IMR-90 (cell line): ENCODE data around the gene TRMO. TPM values are rescaled to one million over a fixed set of nuclear protein-coding genes. Genes with fewer than 3 reads are reported as not detected.

ENCODE experiments used
- ATAC-seq: fragments of 200-7000 bp; cut with Tn5 transposase; 2 replicates; pipeline ENCODE4 v1.9.1; 2020; ENCODE audit warnings: low read depth, mild to moderate bottlenecking, moderate library complexity
- BruUV-seq: library from RNA; stranded (reverse); fragments of 400-500 nt; replicated peaks from 2 replicates; lab custom pipeline; 2021; lab: Mats Ljungman, UMichigan
- CTCF ChIA-PET: fragments of 300-600 bp; formaldehyde crosslinking; extraction: SDS; loops from one replicate; lab custom pipeline; 2021; ENCODE audit warnings: antibody characterized with exemption; lab: Yijun Ruan, JAX
- POLR2A ChIA-PET: fragments of 300-600 bp; sonication (Branson Sonifier 250); formaldehyde crosslinking; loops from one replicate; lab custom pipeline; 2022; ENCODE audit warnings: antibody characterized with exemption; ENCODE audit not compliant: unreplicated experiment; lab: Charles Lee
- DNase-seq: peaks from one replicate; pipeline ENCODE4 v3.0.0; 2013
- H2AFZ ChIP-seq: replicated peaks from 2 replicates; pipeline ENCODE3; 2013; ENCODE audit warnings: low read length, mild to moderate bottlenecking; ENCODE audit not compliant: poor library complexity
- H2AK5ac ChIP-seq: 2 replicates; pipeline ENCODE4 v1.6.1; 2013; ENCODE audit warnings: low read depth, low read length, inconsistent platforms
- H2AK9ac ChIP-seq: replicated peaks from 2 replicates; pipeline ENCODE3; 2013; ENCODE audit warnings: mild to moderate bottlenecking, low read depth, low read length, moderate library complexity; ENCODE audit not compliant: poor library complexity
- H2BK120ac ChIP-seq: 2 replicates; pipeline ENCODE4 v1.6.1; 2013; ENCODE audit warnings: low read depth, low read length, inconsistent platforms
- H2BK15ac ChIP-seq: 3 replicates; pipeline ENCODE4 v1.6.1; 2013; ENCODE audit warnings: low read depth, low read length, inconsistent platforms
- H2BK20ac ChIP-seq: 2 replicates; pipeline ENCODE4 v1.6.1; 2013; ENCODE audit warnings: low read depth, mild to moderate bottlenecking, inconsistent platforms, low read length, moderate library complexity
- H2BK5ac ChIP-seq: 2 replicates; pipeline ENCODE4 v1.6.1; 2013; ENCODE audit warnings: mild to moderate bottlenecking, low read depth, low read length, inconsistent platforms; ENCODE audit not compliant: poor library complexity, severe bottlenecking
- H3K14ac ChIP-seq: replicated peaks from 2 replicates; pipeline ENCODE4 v1.6.1; 2013; ENCODE audit warnings: low read depth, low read length, inconsistent platforms
- H3K18ac ChIP-seq: 2 replicates; pipeline ENCODE4 v1.6.1; 2013; ENCODE audit warnings: low read depth, low read length, control low read depth
- H3K23ac ChIP-seq: 2 replicates; pipeline ENCODE4 v1.6.1; 2013; ENCODE audit warnings: low read depth, low read length, inconsistent platforms
- H3K27ac ChIP-seq: 2 replicates; pipeline ENCODE4 v1.5.1; 2013; ENCODE audit warnings: mild to moderate bottlenecking, control low read depth, low read length; ENCODE audit not compliant: insufficient read depth
- H3K27me3 ChIP-seq: 2 replicates; pipeline ENCODE4 v1.6.1; 2013; ENCODE audit warnings: low read length; ENCODE audit not compliant: control insufficient read depth, insufficient read depth
- H3K36me3 ChIP-seq: 2 replicates; pipeline ENCODE4 v1.6.1; 2013; ENCODE audit warnings: low read length, mixed read lengths; ENCODE audit not compliant: control insufficient read depth, insufficient read depth
- H3K4ac ChIP-seq: 2 replicates; pipeline ENCODE4 v1.6.1; 2013; ENCODE audit warnings: low read depth, low read length, inconsistent platforms
- H3K4me1 ChIP-seq: 2 replicates; pipeline ENCODE4 v1.6.1; 2013; ENCODE audit warnings: low read length, mixed read lengths; ENCODE audit not compliant: control insufficient read depth, insufficient read depth
- H3K4me2 ChIP-seq: 2 replicates; pipeline ENCODE4 v1.6.1; 2013; ENCODE audit warnings: low read depth, mild to moderate bottlenecking, control low read depth, low read length, moderate library complexity
- H3K4me3 ChIP-seq: 2 replicates; pipeline ENCODE4 v1.5.1; 2013; ENCODE audit warnings: low read depth, mild to moderate bottlenecking, control low read depth, low read length, moderate library complexity; ENCODE audit not compliant: insufficient read depth
- H3K56ac ChIP-seq: 2 replicates; pipeline ENCODE4 v1.6.1; 2013; ENCODE audit warnings: low read length, inconsistent platforms; ENCODE audit not compliant: insufficient read depth; ENCODE audit errors: extremely low read depth
- H3K79me1 ChIP-seq, 2 experiments: 2 replicates each; pipeline ENCODE4 v1.6.1; 2013; ENCODE audit warnings: low read length in 2 of 2, inconsistent platforms in 1 of 2, low read depth in 1 of 2
- H3K9ac ChIP-seq: 2 replicates; pipeline ENCODE4 v1.6.1; 2013; ENCODE audit warnings: low read depth, low read length, control low read depth
- H3K9me1 ChIP-seq: 2 replicates; pipeline ENCODE4 v1.6.1; 2013; ENCODE audit warnings: low read length, inconsistent platforms; ENCODE audit not compliant: insufficient read depth
- H3K9me3 ChIP-seq: 2 replicates; pipeline ENCODE4 v1.6.1; 2013; ENCODE audit warnings: low read length; ENCODE audit not compliant: control insufficient read depth, insufficient read depth
- H4K20me1 ChIP-seq: 2 replicates; pipeline ENCODE4 v1.6.1; 2013; ENCODE audit warnings: low read length, inconsistent platforms; ENCODE audit not compliant: insufficient read depth
- H4K5ac ChIP-seq: 2 replicates; pipeline ENCODE4 v1.6.1; 2013; ENCODE audit warnings: mild to moderate bottlenecking, low read depth, low read length, control low read depth
- H4K8ac ChIP-seq, 2 experiments: 2 replicates each; pipeline ENCODE4 v1.6.1; 2013; ENCODE audit warnings: low read depth in 2 of 2, low read length in 2 of 2, control low read depth in 1 of 2, inconsistent platforms in 1 of 2
- H4K91ac ChIP-seq: 2 replicates; pipeline ENCODE4 v1.6.1; 2013; ENCODE audit warnings: low read depth, low read length, inconsistent platforms; ENCODE audit not compliant: insufficient read depth
- BHLHE40 ChIP-seq: fragments of 150-350 bp; IDR thresholded peaks from 2 replicates; pipeline ENCODE4 v1.6.1; 2016; ENCODE audit warnings: mild to moderate bottlenecking, low read depth, low read length
- CEBPB ChIP-seq: IDR thresholded peaks from 2 replicates; pipeline ENCODE4 v1.6.1; 2012; ENCODE audit warnings: low read depth, low read length, improper control_type of control experiment
- CHD1 ChIP-seq: IDR thresholded peaks from 2 replicates; pipeline ENCODE4 v1.6.1; 2012; ENCODE audit warnings: low read depth, low read length, improper control_type of control experiment
- CTCF ChIP-seq: conservative IDR thresholded peaks from 2 replicates; pipeline ENCODE4 v1.5.1; 2012; ENCODE audit warnings: mild to moderate bottlenecking, low read depth, low read length, improper control_type of control experiment
- FOS ChIP-seq: fragments of 150-350 bp; IDR thresholded peaks from 2 replicates; pipeline ENCODE4 v1.6.1; 2016; ENCODE audit warnings: low read depth, low read length
- MAZ ChIP-seq: IDR thresholded peaks from 2 replicates; pipeline ENCODE4 v1.6.1; 2012; ENCODE audit warnings: low read depth, mild to moderate bottlenecking, low read length, improper control_type of control experiment, moderate library complexity, borderline replicate concordance
- NFE2L2 ChIP-seq: fragments of 150-350 bp; IDR thresholded peaks from 2 replicates; pipeline ENCODE4 v1.6.1; 2016; ENCODE audit warnings: low read depth, mild to moderate bottlenecking, low read length
- RAD21 ChIP-seq: IDR thresholded peaks from 2 replicates; pipeline ENCODE4 v1.6.1; 2012; ENCODE audit warnings: low read length, improper control_type of control experiment
- RCOR1 ChIP-seq: IDR thresholded peaks from 2 replicates; pipeline ENCODE4 v1.6.1; 2012; ENCODE audit warnings: mild to moderate bottlenecking, low read length, improper control_type of control experiment; ENCODE audit not compliant: insufficient replicate concordance
- USF2 ChIP-seq: fragments of 150-350 bp; IDR thresholded peaks from 2 replicates; pipeline ENCODE4 v1.6.1; 2017; ENCODE audit warnings: mild to moderate bottlenecking, antibody characterized with exemption, low read length, low read depth
- WGBS, 2 experiments: methylation state at CpG; one replicate each; pipeline versions ENCODE4 v1.1.5 to v1.1.7; 2013; ENCODE audit warnings: missing lambda C conversion rate in 2 of 2; ENCODE audit not compliant: insufficient read length in 1 of 2; ENCODE audit errors: extremely low coverage in 2 of 2; 5-methylcytosine and 5-hydroxymethylcytosine counted together
- dilution Hi-C: fragments of 300-500 bp; cut with HindIII; formaldehyde crosslinking; loops from one replicate; pipeline ENCODE4 v1.14.3; 2018; ENCODE audit warnings: low sequenced_read_pairs; ENCODE audit not compliant: unreplicated experiment
- in situ Hi-C: fragments of 300-500 bp; cut with MboI; formaldehyde crosslinking; loops from 3 replicates; pipeline ENCODE4 v1.14.3; 2019; ENCODE audit warnings: low sequenced_read_pairs, inconsistent platforms, mixed read lengths
- intact Hi-C: fragments of 100-400 bp; cut with micrococcal nuclease; formaldehyde crosslinking; loops from 2 replicates; pipeline ENCODE4 v1.10.0; 2022
- polyA plus RNA-seq, 3 experiments: library from polyadenylated mRNA; depleted of rRNA; stranded (reverse); fragments of >200 nt; gene quantifications; 2 replicates each; pipeline ENCODE4 v1.2.3, GENCODE V29; 2012; ENCODE audit warnings: low replicate concordance in 1 of 3
- total RNA-seq: library from RNA; depleted of rRNA; stranded (reverse); fragments of >200 nt; gene quantifications from 2 replicates; pipeline ENCODE4 v1.2.3, GENCODE V29; 2012

Gene TRMO
- total and polyA plus RNA-seq, 2 of the 4 experiments (the other 2 are of a cell fraction), result 10.2 to 19.9 TPM

- 0 out of 2 replicates have a peak, but pooled peaks cover 2% of the 10 kb centered on the region for H3K4me1 ChIP-seq
- no peak overlapping the region for H4K8ac ChIP-seq
- H3K18ac ChIP-seq, result no peak overlapping the region
- peaks cover 3% of the 10 kb centered on the region; the same call in 1 of the 2 replicates for H4K20me1 ChIP-seq
- no peaks in the 10 kb centered on the region for H3K9me1 ChIP-seq
- no peak overlapping the region for H2BK120ac ChIP-seq
- no peak overlapping the region for H3K4me2 ChIP-seq
- intact Hi-C loops, result no loop called here
- no peaks in the 10 kb centered on the region; the same call in 1 of the 2 replicates for H3K36me3 ChIP-seq
- H2AFZ ChIP-seq, result no peak overlapping the region
- POLR2A ChIA-PET, result no interaction called here
- no peak overlapping the region for H2BK5ac ChIP-seq
- peaks cover 25% of the 10 kb centered on the region for H3K9me3 ChIP-seq
- H2AK9ac ChIP-seq, result no peak overlapping the region
- H2AK5ac ChIP-seq, result no peak overlapping the region
- H3K27me3 ChIP-seq, result peaks cover 95% of the 10 kb centered on the region
- no peak for TF ChIP-seq RAD21
- TF ChIP-seq USF2, result no peak
- TF ChIP-seq BHLHE40, result no peak
- TF ChIP-seq MAZ, result no peak
- TF ChIP-seq CTCF, result no peak
- TF ChIP-seq RCOR1, result no peak
- no peak for TF ChIP-seq FOS
- no peak for TF ChIP-seq NFE2L2
- TF ChIP-seq CHD1, result no peak
- no peak for TF ChIP-seq CEBPB
- WGBS, 2 experiments, result 5% methylated on average over 8 of the region's 8 CpGs; no CpG with 5 or more reads in 1 of the 2 experiments
- no peak overlapping the region for H3K4me3 ChIP-seq
- no peak overlapping the region for H4K5ac ChIP-seq
- no TSS peak for BruUV-seq
- dilution Hi-C loops, result no loop called here
- no peak overlapping the region for H3K4ac ChIP-seq
- ATAC-seq, result no peak
- no peak overlapping the region for H3K9ac ChIP-seq
- no peak for DNase-seq
- no peak overlapping the region for H2BK20ac ChIP-seq
- no peaks in the 10 kb centered on the region for H3K79me1 ChIP-seq
- in situ Hi-C loops, result no loop called here
- no peak overlapping the region for H3K23ac ChIP-seq
- H2BK15ac ChIP-seq, result no peak overlapping the region
- no peak overlapping the region for H3K56ac ChIP-seq
- H3K14ac ChIP-seq, result no peak overlapping the region
- no peak overlapping the region for H4K91ac ChIP-seq
- H3K27ac ChIP-seq, result no peak overlapping the region
- CTCF ChIA-PET, result no interaction called here
Measured at GRCh38 chr9:97855486-97855875, 66.8 kb downstream of the TRMO start.
